OCI-LY7 (cell line): ENCODE results near the gene PRR12. TPM values are rescaled to one million over a fixed set of nuclear protein-coding genes. Genes with fewer than 3 reads are reported as not detected.

Source experiments
- BruUV-seq: library from RNA; stranded (reverse); fragments of 400-500 nt; replicated peaks from 2 replicates; lab custom pipeline; 2021; lab: Mats Ljungman, UMichigan
- CTCF ChIA-PET: fragments of 300-600 bp; sonication (Branson Sonifier 250); formaldehyde crosslinking; loops from one replicate; lab custom pipeline; 2022; ENCODE audit warnings: antibody characterized with exemption; ENCODE audit not compliant: unreplicated experiment; lab: Charles Lee
- POLR2A ChIA-PET: fragments of 300-600 bp; sonication (Branson Sonifier 250); formaldehyde crosslinking; loops from one replicate; lab custom pipeline; 2022; ENCODE audit warnings: antibody characterized with exemption; lab: Charles Lee
- DNase-seq: peaks from one replicate; pipeline ENCODE4 v3.0.0-alpha.2; 2015; ENCODE audit warnings: low spot score
- H2AFZ ChIP-seq: fragments of 200-600 bp; sonication (generic), shearing (Covaris generic); 2 replicates; pipeline ENCODE4 v1.6.1; 2014; ENCODE audit warnings: mild to moderate bottlenecking, antibody characterized with exemption, low read length, moderate library complexity
- H3K27ac ChIP-seq: fragments of 200-600 bp; sonication (generic); 2 replicates; pipeline ENCODE4 v1.5.1; 2014; ENCODE audit warnings: mixed run types, low read depth, mild to moderate bottlenecking, moderate library complexity, low read length, inconsistent platforms; ENCODE audit not compliant: poor library complexity, severe bottlenecking
- H3K36me3 ChIP-seq: fragments of 200-600 bp; sonication (generic); 2 replicates; pipeline ENCODE4 v1.6.1; 2014; ENCODE audit warnings: mild to moderate bottlenecking, antibody characterized with exemption, low read length, moderate library complexity, mixed read lengths; ENCODE audit not compliant: insufficient read depth
- H3K4me1 ChIP-seq: fragments of 200-600 bp; sonication (generic); 2 replicates; pipeline ENCODE4 v1.5.1; 2014; ENCODE audit warnings: mild to moderate bottlenecking, low read length; ENCODE audit not compliant: insufficient read depth, poor library complexity, severe bottlenecking
- H3K4me2 ChIP-seq: fragments of 200-600 bp; sonication (generic); 2 replicates; pipeline ENCODE4 v1.6.1; 2014; ENCODE audit warnings: mild to moderate bottlenecking, low read length
- H3K4me3 ChIP-seq: fragments of 200-600 bp; sonication (generic); 2 replicates; pipeline ENCODE4 v1.5.1; 2014; ENCODE audit warnings: mild to moderate bottlenecking, low read depth, low read length; ENCODE audit not compliant: poor library complexity, severe bottlenecking
- H3K79me2 ChIP-seq: fragments of 200-600 bp; sonication (generic); 2 replicates; pipeline ENCODE4 v1.6.1; 2016; ENCODE audit warnings: low read depth, mild to moderate bottlenecking, low read length, moderate library complexity, mixed read lengths; ENCODE audit not compliant: insufficient read depth
- H3K9me2 ChIP-seq: fragments of 200-600 bp; sonication (generic); 2 replicates; pipeline ENCODE4 v1.6.1; 2016; ENCODE audit warnings: mild to moderate bottlenecking, low read length, mixed read lengths; ENCODE audit not compliant: insufficient read depth
- H3K9me3 ChIP-seq: fragments of 200-600 bp; sonication (generic); 2 replicates; pipeline ENCODE4 v1.6.1; 2014; ENCODE audit warnings: mild to moderate bottlenecking, mixed run types, low read length, mixed read lengths
- H4K20me1 ChIP-seq: fragments of 200-600 bp; sonication (generic); 2 replicates; pipeline ENCODE4 v1.6.1; 2014; ENCODE audit warnings: mild to moderate bottlenecking, antibody characterized with exemption, low read length, moderate library complexity, mixed read lengths; ENCODE audit not compliant: insufficient read depth
- CTCF ChIP-seq: fragments of 200-600 bp; sonication (generic); conservative IDR thresholded peaks from 2 replicates; pipeline ENCODE4 v1.5.1; 2014; ENCODE audit warnings: mild to moderate bottlenecking, antibody characterized with exemption, low read length, moderate library complexity, mixed read lengths
- EZH2phosphoT487 ChIP-seq: fragments of 200-600 bp; sonication (generic); IDR thresholded peaks from 2 replicates; pipeline ENCODE4 v1.6.1; 2018; ENCODE audit warnings: low read depth, borderline replicate concordance, mild to moderate bottlenecking, mixed run types, antibody characterized with exemption, low read length, moderate library complexity, mixed read lengths
- intact Hi-C: fragments of 100-400 bp; cut with micrococcal nuclease; formaldehyde crosslinking; loops from one replicate; pipeline ENCODE4 v1.10.0; 2022; ENCODE audit not compliant: unreplicated experiment
- total RNA-seq, 2 experiments: library from RNA; depleted of rRNA in 1 of 2; stranded (reverse); fragments of >200 nt in 1 of 2; shearing (Covaris generic) in 1 of 2; gene quantifications; 2 replicates each; pipeline ENCODE4 v1.2.3, GENCODE V29; 2014 to 2022

The PRR12 gene
- total RNA-seq, 2 experiments from 2014 or later: 6.5 to 32.8 TPM

DNA sequence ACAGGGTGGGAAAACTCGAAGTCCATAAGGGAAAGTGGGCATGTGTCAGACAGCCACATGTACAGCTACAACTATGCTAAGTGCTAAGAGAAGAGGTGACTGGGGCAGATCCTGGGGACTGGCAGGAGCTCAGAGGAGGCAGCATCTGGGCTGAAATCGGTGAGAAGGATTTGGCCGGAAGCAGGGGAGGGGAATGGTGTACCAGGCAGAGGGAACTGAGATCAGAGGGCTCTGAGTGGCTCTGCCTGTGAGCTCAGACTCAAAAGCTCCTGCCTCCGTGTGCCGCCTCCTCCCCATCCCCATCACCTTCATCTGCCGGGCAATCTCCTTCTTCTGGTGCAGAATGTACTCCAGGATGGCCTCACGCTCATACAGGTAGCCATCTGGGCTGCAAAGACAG is 32.4 kb upstream of the PRR12 start:
- no peak overlapping the region for H3K27ac ChIP-seq
- DNase-seq: no peak
- intact Hi-C loops: no loop called here
- no peak overlapping the region for H2AFZ ChIP-seq
- no peaks in the 10 kb centered on the region for H4K20me1 ChIP-seq
- H3K9me2 ChIP-seq: no peaks in the 10 kb centered on the region
- peaks cover 5% of the 10 kb centered on the region for H3K4me1 ChIP-seq
- ChIA-PET POLR2A (interaction anchor here (0.7 to 0.9 kb wide), 2 partner anchors 12 to 121 kb away, joined by 3 to 4 read pairs; no protein-coding TSS in a partner anchor), CTCF (interaction anchor here (0.5 to 0.7 kb wide), 2 partner anchors 12 to 350 kb away, joined by 3 read pairs; no protein-coding TSS in a partner anchor)
- H3K4me2 ChIP-seq: no peak overlapping the region
- H3K36me3 ChIP-seq: peaks cover 38% of the 10 kb centered on the region; the same call in 1 of the 2 replicates
- no TSS peak for BruUV-seq
- H3K4me3 ChIP-seq: no peak overlapping the region
- H3K9me3 ChIP-seq: no peaks in the 10 kb centered on the region
- no peak for TF ChIP-seq EZH2phosphoT487
- TF ChIP-seq CTCF: no peak
- H3K79me2 ChIP-seq: no peaks in the 10 kb centered on the region

- ChIA-PET CTCF (interaction anchor here (0.7 kb wide), 1 partner anchor 12 kb away, joined by 3 read pairs; no protein-coding TSS in a partner anchor), POLR2A (interaction anchor here (0.6 to 0.9 kb wide), 2 partner anchors 11 to 1316 kb away, joined by 3 read pairs; no protein-coding TSS in a partner anchor)
- no peaks in the 10 kb centered on the region for H3K9me2 ChIP-seq
- no peak for DNase-seq
- peaks cover 5% of the 10 kb centered on the region for H3K4me1 ChIP-seq
- no peak overlapping the region for H3K4me2 ChIP-seq
- no peak overlapping the region for H2AFZ ChIP-seq
- BruUV-seq: no TSS peak
- intact Hi-C loops: no loop called here
- TF ChIP-seq EZH2phosphoT487 (no peak), CTCF (no peak)
- H3K9me3 ChIP-seq: no peaks in the 10 kb centered on the region
- peaks cover 38% of the 10 kb centered on the region; the same call in 1 of the 2 replicates for H3K36me3 ChIP-seq
- no peaks in the 10 kb centered on the region for H4K20me1 ChIP-seq
- no peak overlapping the region for H3K4me3 ChIP-seq
- H3K27ac ChIP-seq: no peak overlapping the region
- H3K79me2 ChIP-seq: no peaks in the 10 kb centered on the region
These were observed 31.5 kb upstream of the PRR12 start for GRCh38 chr19:49559443-49559842.

DNA sequence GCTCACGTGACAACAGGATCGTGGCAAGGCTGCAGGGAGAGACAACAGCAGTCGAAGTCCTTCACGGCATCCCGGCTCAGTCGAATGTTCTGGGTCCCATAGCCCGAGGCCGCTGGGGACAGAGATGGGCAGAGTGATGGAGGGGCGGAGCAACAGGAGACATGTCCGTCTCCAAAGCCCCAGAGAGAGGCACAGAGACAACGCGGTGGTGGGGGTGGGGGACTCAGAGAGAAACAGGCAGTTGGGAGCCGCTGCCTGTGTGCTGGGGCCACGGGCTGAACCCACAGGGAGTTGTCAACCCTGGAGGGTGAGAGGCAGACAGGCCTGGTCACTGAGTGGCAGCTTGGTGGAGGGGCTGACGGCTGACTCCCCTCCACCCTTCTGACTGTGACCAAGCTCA is 31.1 kb upstream of the PRR12 start:
- ChIA-PET POLR2A (interaction anchor here (0.6 kb wide), 1 partner anchor 1316 kb away, joined by 3 read pairs; no protein-coding TSS in a partner anchor), CTCF (no interaction called here)
- no peaks in the 10 kb centered on the region for H3K9me3 ChIP-seq
- BruUV-seq: no TSS peak
- peaks cover 5% of the 10 kb centered on the region for H3K4me1 ChIP-seq
- H3K79me2 ChIP-seq: no peaks in the 10 kb centered on the region
- H3K4me2 ChIP-seq: no peak overlapping the region
- H3K27ac ChIP-seq: no peak overlapping the region
- no peak overlapping the region for H3K4me3 ChIP-seq
- no peaks in the 10 kb centered on the region for H4K20me1 ChIP-seq
- H2AFZ ChIP-seq: no peak overlapping the region
- TF ChIP-seq CTCF (no peak), EZH2phosphoT487 (no peak)
- intact Hi-C loops: loop anchor here (5.0 kb wide), 1 partner anchor 53 kb away; no protein-coding TSS in a partner anchor
- H3K36me3 ChIP-seq: peaks cover 36% of the 10 kb centered on the region; the same call in 1 of the 2 replicates
- DNase-seq: no peak
- no peaks in the 10 kb centered on the region for H3K9me2 ChIP-seq
